ENCODE data around the gene LATS1. TPM values are rescaled to one million over a fixed set of nuclear protein-coding genes. Genes with fewer than 3 reads are reported as not detected.

LATS1 gene
- total and polyA plus RNA-seq, 10 of the 15 experiments (the other 5 are each of a cell fraction or from before 2014, with no cell fraction given), result 2.1 to 15.6 (median 11.0) TPM

DNA sequence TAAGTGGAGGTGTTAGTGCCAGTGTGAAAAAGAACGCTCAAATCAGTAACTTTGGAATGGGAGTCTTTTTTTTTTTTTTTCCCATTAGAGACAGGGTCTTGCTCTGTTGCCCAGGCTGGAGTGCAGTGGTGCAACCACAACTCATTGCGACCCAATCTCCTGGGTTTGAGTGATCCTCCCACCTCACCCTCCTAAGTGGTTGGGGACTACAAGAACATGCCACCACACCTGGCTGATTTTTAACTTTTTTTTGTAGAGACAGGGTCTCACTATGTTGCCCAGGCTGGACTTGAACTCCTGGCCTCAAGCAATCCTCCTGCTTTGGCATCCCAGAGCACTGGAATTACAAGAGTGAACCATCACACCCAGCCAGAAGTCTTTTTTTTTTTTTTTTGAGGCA is 19.7 kb downstream of the LATS1 start:
- Histone ChIP-seq H4K20me1 (ENCODE audit: control insufficient read depth, insufficient read depth) (no peaks in the 10 kb centered on the region), H3K79me2 (ENCODE audit: control insufficient read depth, insufficient read depth, low read length) (peaks cover 46% of the 10 kb centered on the region), H3K27ac (ENCODE audit: control insufficient read depth, insufficient read depth) (no peak overlapping the region), H3K27me3 (replicated peaks in 1 of 2; ENCODE audit: control insufficient read depth in 2 of 2, insufficient read depth in 2 of 2, low read length in 1 of 2) (no peaks in the 10 kb centered on the region), H3K4me2 (ENCODE audit: control insufficient read depth, insufficient read depth) (no peak overlapping the region), H3K9me3 (replicated peaks; ENCODE audit: control insufficient read depth, insufficient read depth, low read length) (no peaks in the 10 kb centered on the region), H3K4me1 (ENCODE audit: control insufficient read depth, insufficient read depth, low read length) (no peaks in the 10 kb centered on the region), H3K36me3 (ENCODE audit: control insufficient read depth in 2 of 2, insufficient read depth in 2 of 2, low read length in 1 of 2) (peaks cover 2 to 16% of the 10 kb centered on the region in 2 experiments; a peak in 3 of 4 replicates), H3K4me3 (no peak overlapping the region), H3K9ac (ENCODE audit: control insufficient read depth, insufficient read depth, low read length) (no peak overlapping the region), H2AFZ (ENCODE audit: control insufficient read depth, low read depth, low read length) (no peak overlapping the region)
- intact Hi-C loops (cut with micrococcal nuclease; ENCODE audit: unreplicated experiment) (no loop called here), in situ Hi-C loops (cut with MboI) (no loop called here)
- RAD21 ChIA-PET (ENCODE audit: unreplicated experiment), result no interaction called here
- ATAC-seq (no peak), FAIRE-seq (no peak), DNase-seq (ENCODE audit: low read depth, low spot score) (no peak)
- SMC1A ChIA-PET (ENCODE audit: uncharacterized antibody, unreplicated experiment), result interaction anchor here (0.6 to 1.6 kb wide), 2 partner anchors 8 to 38 kb away, joined by 3 to 6 read pairs; no protein-coding TSS in a partner anchor
- WGBS (ENCODE audit: insufficient coverage, insufficient replicate concordance, low lambda C conversion rate, missing lambda C conversion rate), result 93% methylated on average over 2 of the region's 2 CpGs
- no peak for TF ChIP-seq CBFB (IDR thresholded peaks at IDR 0.05; ENCODE audit: low read depth)
- TF ChIP-seq, protein P1, sequence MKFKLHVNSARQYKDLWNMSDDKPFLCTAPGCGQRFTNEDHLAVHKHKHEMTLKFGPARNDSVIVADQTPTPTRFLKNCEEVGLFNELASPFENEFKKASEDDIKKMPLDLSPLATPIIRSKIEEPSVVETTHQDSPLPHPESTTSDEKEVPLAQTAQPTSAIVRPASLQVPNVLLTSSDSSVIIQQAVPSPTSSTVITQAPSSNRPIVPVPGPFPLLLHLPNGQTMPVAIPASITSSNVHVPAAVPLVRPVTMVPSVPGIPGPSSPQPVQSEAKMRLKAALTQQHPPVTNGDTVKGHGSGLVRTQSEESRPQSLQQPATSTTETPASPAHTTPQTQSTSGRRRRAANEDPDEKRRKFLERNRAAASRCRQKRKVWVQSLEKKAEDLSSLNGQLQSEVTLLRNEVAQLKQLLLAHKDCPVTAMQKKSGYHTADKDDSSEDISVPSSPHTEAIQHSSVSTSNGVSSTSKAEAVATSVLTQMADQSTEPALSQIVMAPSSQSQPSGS (IDR thresholded peaks at IDR 0.05; ENCODE audit: low read length), result no peak
- TF ChIP-seq, protein P2, sequence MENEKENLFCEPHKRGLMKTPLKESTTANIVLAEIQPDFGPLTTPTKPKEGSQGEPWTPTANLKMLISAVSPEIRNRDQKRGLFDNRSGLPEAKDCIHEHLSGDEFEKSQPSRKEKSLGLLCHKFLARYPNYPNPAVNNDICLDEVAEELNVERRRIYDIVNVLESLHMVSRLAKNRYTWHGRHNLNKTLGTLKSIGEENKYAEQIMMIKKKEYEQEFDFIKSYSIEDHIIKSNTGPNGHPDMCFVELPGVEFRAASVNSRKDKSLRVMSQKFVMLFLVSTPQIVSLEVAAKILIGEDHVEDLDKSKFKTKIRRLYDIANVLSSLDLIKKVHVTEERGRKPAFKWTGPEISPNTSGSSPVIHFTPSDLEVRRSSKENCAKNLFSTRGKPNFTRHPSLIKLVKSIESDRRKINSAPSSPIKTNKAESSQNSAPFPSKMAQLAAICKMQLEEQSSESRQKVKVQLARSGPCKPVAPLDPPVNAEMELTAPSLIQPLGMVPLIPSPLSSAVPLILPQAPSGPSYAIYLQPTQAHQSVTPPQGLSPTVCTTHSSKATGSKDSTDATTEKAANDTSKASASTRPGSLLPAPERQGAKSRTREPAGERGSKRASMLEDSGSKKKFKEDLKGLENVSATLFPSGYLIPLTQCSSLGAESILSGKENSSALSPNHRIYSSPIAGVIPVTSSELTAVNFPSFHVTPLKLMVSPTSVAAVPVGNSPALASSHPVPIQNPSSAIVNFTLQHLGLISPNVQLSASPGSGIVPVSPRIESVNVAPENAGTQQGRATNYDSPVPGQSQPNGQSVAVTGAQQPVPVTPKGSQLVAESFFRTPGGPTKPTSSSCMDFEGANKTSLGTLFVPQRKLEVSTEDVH (IDR thresholded peaks at IDR 0.05; ENCODE audit: low read depth, partially characterized antibody), result no peak
- TF ChIP-seq, protein P3, sequence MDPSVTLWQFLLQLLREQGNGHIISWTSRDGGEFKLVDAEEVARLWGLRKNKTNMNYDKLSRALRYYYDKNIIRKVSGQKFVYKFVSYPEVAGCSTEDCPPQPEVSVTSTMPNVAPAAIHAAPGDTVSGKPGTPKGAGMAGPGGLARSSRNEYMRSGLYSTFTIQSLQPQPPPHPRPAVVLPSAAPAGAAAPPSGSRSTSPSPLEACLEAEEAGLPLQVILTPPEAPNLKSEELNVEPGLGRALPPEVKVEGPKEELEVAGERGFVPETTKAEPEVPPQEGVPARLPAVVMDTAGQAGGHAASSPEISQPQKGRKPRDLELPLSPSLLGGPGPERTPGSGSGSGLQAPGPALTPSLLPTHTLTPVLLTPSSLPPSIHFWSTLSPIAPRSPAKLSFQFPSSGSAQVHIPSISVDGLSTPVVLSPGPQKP (IDR thresholded peaks at IDR 0.05; ENCODE audit: low read depth, low read length), result no peak
- TF ChIP-seq SIX5 (IDR thresholded peaks at IDR 0.05; ENCODE audit: low read depth, low read length, severe bottlenecking), result no peak
- no peak for TF ChIP-seq PML (IDR thresholded peaks at IDR 0.05; ENCODE audit: low read length)
- no peak for TF ChIP-seq CEBPB (IDR thresholded peaks at IDR 0.05; ENCODE audit: borderline replicate concordance in 1 of 2, low read depth in 2 of 2, low read length in 2 of 2)
- TF ChIP-seq DPF2 (IDR thresholded peaks at IDR 0.05), result no peak
- no peak for TF ChIP-seq POLR2AphosphoS2 (IDR thresholded peaks at IDR 0.05; ENCODE audit: low read depth, low read length)
- no peak for TF ChIP-seq YY1 (IDR thresholded peaks at IDR 0.05; ENCODE audit: low read depth, low read length)
- TF ChIP-seq KLF5 (IDR thresholded peaks at IDR 0.05; ENCODE audit: partially characterized antibody), result no peak
- no peak for TF ChIP-seq ZBED1 (IDR thresholded peaks at IDR 0.05; ENCODE audit: borderline replicate concordance)
- TF ChIP-seq ETV6 (conservative IDR thresholded peaks at IDR 0.05 in 1 of 2, IDR thresholded peaks at IDR 0.05 in 1 of 2; ENCODE audit: borderline replicate concordance in 1 of 2, low read depth in 1 of 2), result no peak
- TF ChIP-seq NFYB (IDR thresholded peaks at IDR 0.05; ENCODE audit: insufficient read depth, low read depth, low read length), result no peak
- no TSS peak for BruUV-seq (replicated peaks)
- CTCF ChIA-PET, result interaction anchor here (0.6 to 0.7 kb wide), 2 partner anchors 19 to 55 kb away, joined by 3 to 5 read pairs; partner anchors contain the start of gene LATS1
- POLR2A ChIA-PET, result interaction anchor here (0.6 kb wide), 2 partner anchors 134 to 1097 kb away, joined by 3 to 4 read pairs; no protein-coding TSS in a partner anchor

Data from GM12878 (cell line).